ENCODE results near the gene S100A13.

GRCh38 chr1:153583976-153584375, 43.3 kb downstream of the S100A13 start:
- no peak for TF ChIP-seq SPI1 (IDR thresholded peaks at IDR 0.05; ENCODE audit: low read depth, low read length)
- TF ChIP-seq POLR2A (IDR thresholded peaks at IDR 0.05; ENCODE audit: low read depth, low read length), result no peak
- no peak for TF ChIP-seq POLR2AphosphoS5 (IDR thresholded peaks at IDR 0.05; ENCODE audit: low read depth, low read length)
- TF ChIP-seq TAF1 (IDR thresholded peaks at IDR 0.05; ENCODE audit: low read depth, low read length), result no peak
- no peak for TF ChIP-seq POU2F2 (IDR thresholded peaks at IDR 0.05; ENCODE audit: low read depth, low read length)
- no peak for TF ChIP-seq PAX5 (IDR thresholded peaks at IDR 0.05; ENCODE audit: insufficient read depth, low read length, severe bottlenecking)

Data from GM12891 (cell line).